Measurements from ENCODE around the gene RASSF5.

DNA sequence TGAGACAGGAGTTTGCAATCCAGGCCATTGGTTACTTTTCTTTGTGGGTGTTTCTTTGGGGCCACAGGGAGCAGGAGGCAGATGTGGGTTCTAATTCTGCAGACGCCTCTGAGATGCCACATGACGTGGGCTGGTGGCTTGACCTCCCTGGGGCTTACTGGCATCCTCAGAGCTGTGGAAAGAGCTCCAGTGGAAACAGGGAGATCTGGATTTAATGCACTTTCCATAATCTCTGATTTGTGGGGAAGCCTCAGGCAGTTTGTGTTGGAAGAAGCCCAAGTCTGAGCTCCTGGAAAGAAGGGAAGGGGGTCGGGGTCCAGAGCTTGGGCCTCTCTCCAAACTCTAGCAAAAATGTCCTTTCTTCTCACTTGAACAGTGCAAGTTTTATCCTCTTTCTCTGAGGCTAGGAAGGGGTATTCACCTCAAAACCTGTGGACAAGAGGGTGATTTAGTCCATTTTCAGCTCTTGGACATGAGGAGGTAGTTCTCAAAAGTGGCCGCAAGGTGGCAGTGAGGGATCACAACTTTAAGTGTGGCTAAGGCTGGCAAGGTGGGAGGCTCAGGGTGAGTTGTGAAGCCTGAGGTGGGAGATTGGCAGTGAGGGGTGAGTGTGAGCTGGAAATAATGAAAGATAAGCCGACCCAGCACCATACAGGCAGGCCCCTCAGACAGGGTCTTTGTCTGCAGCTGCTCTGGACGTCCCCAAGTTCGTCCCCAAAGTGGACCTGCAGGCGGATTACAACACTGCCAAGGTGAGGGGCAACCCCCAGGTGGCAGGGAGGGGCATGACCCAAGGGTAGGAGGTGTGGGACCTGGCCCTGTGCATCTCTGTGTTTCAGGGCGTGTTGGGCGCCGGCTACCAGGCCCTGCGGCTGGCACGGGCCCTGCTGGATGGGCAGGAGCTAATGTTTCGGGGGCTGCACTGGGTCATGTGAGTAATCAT, 27.9 kb upstream of the RASSF5 start:
- no peak for TF ChIP-seq ZNF274 (IDR thresholded peaks at IDR 0.05; ENCODE audit: low read depth, low read length)
- no peak for TF ChIP-seq SUZ12 (IDR thresholded peaks at IDR 0.05; ENCODE audit: extremely low read depth, insufficient read depth, insufficient read length)
